GM12801 (cell line): ENCODE data around the gene TCF7.

ENCODE experiments used
- TF ChIP-seq, protein P1 (sequence below): IDR thresholded peaks from one replicate; pipeline ENCODE4 v1.5.1; 2011; ENCODE audit warnings: control low read depth; ENCODE audit not compliant: insufficient read length; ENCODE audit errors: extremely low read depth

The TCF7 gene

DNA sequence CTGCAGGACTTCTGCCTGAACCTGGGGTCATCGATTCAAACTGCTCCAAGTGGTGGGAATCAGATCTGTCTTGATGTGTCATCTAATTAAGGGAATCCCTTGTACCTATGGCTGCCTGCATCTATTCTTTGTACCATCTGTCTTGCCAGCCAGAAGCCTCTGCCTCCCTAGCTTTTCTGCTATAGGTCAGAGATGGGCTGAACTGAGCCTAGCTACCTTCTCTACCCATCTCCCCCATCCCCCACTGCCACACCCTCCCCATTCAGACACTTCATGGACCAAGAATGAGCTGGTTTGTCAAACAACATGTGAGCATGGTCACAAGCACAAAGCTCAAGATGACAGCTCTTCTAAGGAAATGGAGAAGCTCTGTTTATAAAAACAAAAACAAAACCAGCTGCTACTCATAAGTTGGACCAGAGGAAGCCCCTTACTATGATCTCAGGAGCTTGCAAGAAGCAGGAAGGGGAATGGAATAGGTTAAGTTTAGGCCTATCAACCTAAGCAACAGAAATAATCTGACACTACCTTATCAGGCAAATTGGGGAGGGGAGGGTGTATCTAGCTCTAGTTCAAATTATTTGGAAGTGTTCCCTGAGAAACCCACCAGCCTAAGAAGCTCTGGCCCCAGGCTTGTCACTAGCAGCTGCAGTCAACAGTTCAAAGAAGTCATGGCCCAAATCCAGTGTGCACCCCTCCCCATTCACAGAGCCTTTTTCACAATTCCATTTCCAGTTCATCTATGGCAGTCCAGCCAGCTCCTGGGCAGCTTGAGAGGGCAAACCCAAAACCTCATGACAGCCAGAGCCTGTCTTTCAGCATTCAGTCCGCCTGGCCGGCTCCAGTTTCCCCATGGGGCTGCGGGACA is 32.4 kb downstream of the TCF7 start:
- TF ChIP-seq, protein P1, sequence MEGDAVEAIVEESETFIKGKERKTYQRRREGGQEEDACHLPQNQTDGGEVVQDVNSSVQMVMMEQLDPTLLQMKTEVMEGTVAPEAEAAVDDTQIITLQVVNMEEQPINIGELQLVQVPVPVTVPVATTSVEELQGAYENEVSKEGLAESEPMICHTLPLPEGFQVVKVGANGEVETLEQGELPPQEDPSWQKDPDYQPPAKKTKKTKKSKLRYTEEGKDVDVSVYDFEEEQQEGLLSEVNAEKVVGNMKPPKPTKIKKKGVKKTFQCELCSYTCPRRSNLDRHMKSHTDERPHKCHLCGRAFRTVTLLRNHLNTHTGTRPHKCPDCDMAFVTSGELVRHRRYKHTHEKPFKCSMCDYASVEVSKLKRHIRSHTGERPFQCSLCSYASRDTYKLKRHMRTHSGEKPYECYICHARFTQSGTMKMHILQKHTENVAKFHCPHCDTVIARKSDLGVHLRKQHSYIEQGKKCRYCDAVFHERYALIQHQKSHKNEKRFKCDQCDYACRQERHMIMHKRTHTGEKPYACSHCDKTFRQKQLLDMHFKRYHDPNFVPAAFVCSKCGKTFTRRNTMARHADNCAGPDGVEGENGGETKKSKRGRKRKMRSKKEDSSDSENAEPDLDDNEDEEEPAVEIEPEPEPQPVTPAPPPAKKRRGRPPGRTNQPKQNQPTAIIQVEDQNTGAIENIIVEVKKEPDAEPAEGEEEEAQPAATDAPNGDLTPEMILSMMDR = no peak

DNA sequence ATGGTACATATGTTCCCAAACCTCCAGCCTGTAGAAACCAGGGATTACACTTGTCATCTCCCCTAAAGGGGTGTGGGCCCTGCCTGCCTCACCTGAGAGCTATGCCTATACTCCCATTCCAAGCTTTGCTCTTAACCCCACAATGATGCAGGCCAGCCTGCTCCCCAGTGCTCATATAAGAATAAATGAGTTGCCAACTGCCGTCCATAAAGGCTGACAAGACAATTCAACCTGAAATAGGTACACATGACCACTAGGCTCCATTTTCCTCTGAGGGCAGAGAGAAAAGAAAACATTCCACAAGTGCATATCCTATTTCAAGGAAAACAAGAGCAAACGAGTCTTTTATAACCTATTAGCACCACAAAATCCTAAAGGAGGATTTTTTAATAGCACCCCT is 33.8 kb downstream of the TCF7 start:
- TF ChIP-seq, protein P1 = no peak

DNA sequence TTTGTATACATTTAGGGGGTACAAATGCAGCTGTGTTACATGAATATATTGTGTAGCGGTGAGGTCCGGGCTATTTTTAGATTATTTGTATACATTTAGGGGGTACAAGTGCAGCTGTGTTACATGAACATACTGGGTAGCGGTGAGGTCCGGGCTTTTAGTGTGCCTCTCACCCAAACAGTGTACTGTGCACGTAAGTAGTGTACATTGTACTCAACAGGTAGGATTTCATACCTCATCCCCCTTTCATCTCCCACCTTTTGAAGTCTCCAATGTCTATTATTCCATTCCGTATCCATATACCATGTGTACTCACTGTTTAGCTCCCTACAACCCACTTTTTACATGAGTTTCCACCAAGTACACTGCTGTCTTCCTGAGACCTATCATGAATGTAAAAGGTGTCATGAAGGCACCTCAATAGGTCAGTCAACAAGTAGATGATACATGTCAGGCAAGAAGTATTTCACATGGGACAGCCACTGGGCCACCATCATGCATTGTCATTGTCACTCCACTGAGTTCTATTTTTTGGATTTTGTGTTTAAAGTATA is 34.6 kb downstream of the TCF7 start:
- TF ChIP-seq, protein P1 = no peak

DNA sequence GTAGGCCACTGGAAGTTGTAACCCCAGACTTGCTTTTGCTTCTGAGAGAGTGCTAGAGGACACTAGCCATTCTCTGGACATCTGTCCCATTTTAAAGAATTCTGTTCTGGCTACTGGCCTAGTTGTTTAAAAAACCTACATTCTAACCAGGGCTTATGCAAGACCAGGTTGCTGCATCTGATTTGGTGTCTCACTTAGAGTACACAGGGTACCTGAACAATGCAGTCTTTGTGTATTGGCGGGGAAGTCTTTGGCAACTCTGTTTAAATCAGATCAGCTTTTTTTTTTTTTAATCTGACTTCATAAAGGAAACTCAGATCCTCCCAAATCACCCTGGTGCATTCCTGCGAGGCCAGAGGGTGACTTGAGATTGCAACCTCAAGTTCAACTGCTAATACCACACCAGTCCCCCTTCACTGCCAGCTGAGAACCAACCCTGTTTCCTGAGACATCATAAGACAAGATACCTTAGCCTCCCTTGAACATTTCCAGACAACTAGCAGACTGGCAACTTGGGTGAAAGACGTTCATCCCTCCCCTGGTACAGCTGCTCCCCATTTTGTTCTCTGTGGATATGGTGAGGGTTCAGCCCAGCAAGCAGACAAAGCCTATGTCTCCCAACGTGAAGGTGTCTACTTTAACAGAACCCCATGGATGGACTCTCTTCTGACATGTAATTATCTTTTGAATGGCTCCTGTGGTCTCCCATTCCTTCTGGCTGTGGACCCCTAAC is 35.3 kb downstream of the TCF7 start:
- TF ChIP-seq, protein P1 = no peak

DNA sequence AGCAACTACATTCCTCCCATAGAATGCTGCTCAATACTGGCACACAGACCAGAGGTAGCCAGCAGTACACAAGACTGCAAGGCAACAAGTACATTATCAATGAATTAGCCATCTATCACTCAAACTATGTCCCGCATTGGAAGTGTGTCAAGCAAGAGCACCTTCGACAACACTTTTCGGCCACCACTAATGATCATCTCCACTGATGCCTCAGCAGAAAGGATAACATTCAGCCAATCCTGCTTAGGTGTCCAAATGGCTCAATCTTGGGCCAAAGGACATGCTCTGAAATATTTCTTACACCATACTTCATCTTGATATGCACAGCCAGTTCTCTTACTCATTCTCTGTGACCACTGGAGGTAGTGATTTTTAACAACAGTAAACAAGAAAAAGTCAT is 37.2 kb downstream of the TCF7 start:
- TF ChIP-seq, protein P1 = no peak

DNA sequence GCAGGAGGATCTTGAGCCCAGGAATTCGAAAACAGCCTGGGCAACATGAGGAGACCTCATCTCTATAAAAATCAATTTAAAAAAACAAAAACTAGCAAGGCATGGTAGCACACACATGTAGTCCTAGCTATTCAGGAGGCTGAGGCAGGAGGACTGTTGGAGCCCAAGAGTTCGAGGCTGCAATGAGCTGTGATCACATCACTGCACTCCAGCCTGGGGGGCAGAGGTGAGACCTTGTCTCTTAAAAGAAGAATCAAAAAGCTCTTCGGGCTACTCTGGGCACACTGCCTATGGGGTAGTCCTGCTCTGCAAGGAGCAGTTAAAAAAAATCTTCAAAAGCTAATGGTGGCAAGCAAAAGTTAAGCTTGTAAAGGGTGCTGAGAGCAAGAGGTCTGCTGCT is 38.8 kb downstream of the TCF7 start:
- TF ChIP-seq, protein P1 = no peak

DNA sequence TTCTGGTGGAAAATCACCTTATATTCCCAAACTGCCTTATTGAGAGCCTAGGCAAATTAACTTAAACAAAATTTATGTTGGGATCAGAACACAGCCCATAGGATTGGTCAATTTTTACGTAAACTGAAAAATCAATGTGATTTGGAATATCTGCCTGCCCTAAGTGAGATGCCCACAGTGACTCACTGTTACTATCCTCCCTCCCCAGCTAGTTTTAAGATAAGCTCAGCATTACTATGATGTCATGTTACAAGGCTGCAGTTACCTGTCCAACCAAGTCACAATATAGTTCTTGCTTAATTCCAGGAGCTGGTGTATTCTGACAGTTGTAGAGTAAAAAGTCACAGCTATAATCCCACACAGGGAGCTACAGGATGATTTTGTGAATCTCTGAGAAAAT is 39.2 kb downstream of the TCF7 start:
- TF ChIP-seq, protein P1 = no peak
